GM18858 (cell line): ENCODE data around the gene ADCY9.
"Not testable (repeated sequence)": the region's sequence is repeated elsewhere in the genome, so short reads cannot be mapped to it uniquely, and the experiment has no call there.

Experiments
- ATAC-seq: cut with Tn5 transposase; IDR thresholded peaks from one replicate; pipeline ENCODE4 v1.9.1; 2021; ENCODE audit not compliant: unreplicated experiment

The ADCY9 gene

GRCh38 chr16:4073150-4073549 is 43.1 kb downstream of the ADCY9 start:
- not testable (repeated sequence) for ATAC-seq

- ATAC-seq: no peak
Observed at GRCh38 chr16:4071686-4072561, 44.3 kb downstream of the ADCY9 start.

GRCh38 chr16:4070936-4071335 is 45.3 kb downstream of the ADCY9 start:
- ATAC-seq: no peak

GRCh38 chr16:4067262-4068001 is 48.8 kb downstream of the ADCY9 start:
- ATAC-seq: no peak

- no peak for ATAC-seq
Observed at GRCh38 chr16:4064950-4065352, 51.3 kb downstream of the ADCY9 start.

GRCh38 chr16:4062212-4062802 is 53.9 kb downstream of the ADCY9 start:
- no peak for ATAC-seq

GRCh38 chr16:4060823-4061222 is 55.4 kb downstream of the ADCY9 start:
- no peak for ATAC-seq

GRCh38 chr16:4060009-4060408 is 56.2 kb downstream of the ADCY9 start:
- ATAC-seq: no peak

- no peak for ATAC-seq
Observed at GRCh38 chr16:4058386-4058785, 57.9 kb downstream of the ADCY9 start.

- no peak for ATAC-seq
Observed at GRCh38 chr16:4057439-4057877, 58.8 kb downstream of the ADCY9 start.

- no peak for ATAC-seq
Observed at GRCh38 chr16:4056161-4057105, 59.8 kb downstream of the ADCY9 start.

GRCh38 chr16:4055748-4056147 is 60.5 kb downstream of the ADCY9 start:
- no peak for ATAC-seq

GRCh38 chr16:4053301-4053845 is 62.9 kb downstream of the ADCY9 start:
- ATAC-seq: no peak

- no peak for ATAC-seq
Observed at GRCh38 chr16:4052801-4053293, 63.4 kb downstream of the ADCY9 start.

- ATAC-seq: no peak
Observed at GRCh38 chr16:4052096-4052495, 64.1 kb downstream of the ADCY9 start.

- no peak for ATAC-seq
Observed at GRCh38 chr16:4051591-4051990, 64.7 kb downstream of the ADCY9 start.

GRCh38 chr16:4049031-4049430 is 67.2 kb downstream of the ADCY9 start:
- no peak for ATAC-seq

GRCh38 chr16:4048481-4048880 is 67.8 kb downstream of the ADCY9 start:
- ATAC-seq: no peak

GRCh38 chr16:4046221-4046620 is 70.0 kb downstream of the ADCY9 start:
- no peak for ATAC-seq

- ATAC-seq: not testable (repeated sequence)
Observed at GRCh38 chr16:4045561-4045960, 70.7 kb downstream of the ADCY9 start.
